Activated T-cell treated with anti-CD3 and anti-CD28 coated beads, Interleukin-2, amount 50 U/mL, for 4 hours (primary cell): Measurements from ENCODE around the gene GAL. TPM values are rescaled to one million over a fixed set of nuclear protein-coding genes. Genes with fewer than 3 reads are reported as not detected.

Experiments used
- ATAC-seq, 2 donors: fragments of 200-7000 bp; cut with Tn5 transposase; one replicate each; pipeline ENCODE4 v1.10.0; 2021
- DNase-seq: peaks from one replicate; pipeline ENCODE4 v3.0.0-alpha.2; 2020
- H3K27me3 Mint-ChIP-seq: one replicate; pipeline ENCODE4 v1.8.0; 2021; ENCODE audit warnings: low read depth, mixed read lengths
- H3K36me3 Mint-ChIP-seq: one replicate; pipeline ENCODE4 v1.8.0; 2022; ENCODE audit warnings: mixed read lengths; ENCODE audit not compliant: insufficient read depth
- H3K4me1 Mint-ChIP-seq: one replicate; pipeline ENCODE4 v1.8.0; 2021; ENCODE audit warnings: low read depth, mixed read lengths
- H3K4me3 Mint-ChIP-seq: one replicate; pipeline ENCODE4 v1.8.0; 2021; ENCODE audit warnings: mild to moderate bottlenecking, moderate library complexity, mixed read lengths
- H3K9me3 Mint-ChIP-seq: one replicate; pipeline ENCODE4 v1.8.0; 2021; ENCODE audit warnings: mixed read lengths
- total RNA-seq, 3 donors: library from RNA; stranded (reverse); gene quantifications; one replicate each; pipeline ENCODE4 v1.2.1, GENCODE V29; 2021

GAL gene
- total RNA-seq, 3 donors from 2014 or later, result 2.7 to 5.5 (median 3.6) TPM

- H3K36me3 Mint-ChIP-seq, result no peaks in the 10 kb centered on the region
- H3K27me3 Mint-ChIP-seq, result peaks cover 11% of the 10 kb centered on the region
- H3K4me3 Mint-ChIP-seq, result no peak overlapping the region
- DNase-seq (no peak), ATAC-seq (no peak)
- no peaks in the 10 kb centered on the region for H3K9me3 Mint-ChIP-seq
- H3K4me1 Mint-ChIP-seq, result no peaks in the 10 kb centered on the region
Observed at GRCh38 chr11:68664906-68665305, 19.4 kb upstream of the GAL start.

- H3K4me3 Mint-ChIP-seq, result no peak overlapping the region
- ATAC-seq, result no peak
- H3K27me3 Mint-ChIP-seq, result peaks cover 10% of the 10 kb centered on the region
- no peak for DNase-seq
- no peaks in the 10 kb centered on the region for H3K9me3 Mint-ChIP-seq
- no peaks in the 10 kb centered on the region for H3K4me1 Mint-ChIP-seq
- H3K36me3 Mint-ChIP-seq, result no peaks in the 10 kb centered on the region
Observed at GRCh38 chr11:68665436-68665835, 18.9 kb upstream of the GAL start.

- Mint-ChIP-seq H3K4me1 (no peaks in the 10 kb centered on the region), H3K4me3 (no peak overlapping the region), H3K9me3 (no peaks in the 10 kb centered on the region), H3K27me3 (peaks cover 7% of the 10 kb centered on the region), H3K36me3 (no peaks in the 10 kb centered on the region)
- DNase-seq (no peak), ATAC-seq (no peak)
Observed at GRCh38 chr11:68666849-68667248, 17.5 kb upstream of the GAL start.

GRCh38 chr11:68667511-68668500 lies 16.5 kb upstream of the GAL start:
- no peak for DNase-seq
- H3K4me1 Mint-ChIP-seq, result no peaks in the 10 kb centered on the region
- H3K27me3 Mint-ChIP-seq, result peaks cover 4% of the 10 kb centered on the region
- H3K36me3 Mint-ChIP-seq, result no peaks in the 10 kb centered on the region
- H3K9me3 Mint-ChIP-seq, result no peaks in the 10 kb centered on the region
- H3K4me3 Mint-ChIP-seq, result no peak overlapping the region
- no peak for ATAC-seq

- H3K4me3 Mint-ChIP-seq, result no peak overlapping the region
- DNase-seq (no peak), ATAC-seq (no peak)
- no peaks in the 10 kb centered on the region for H3K36me3 Mint-ChIP-seq
- H3K4me1 Mint-ChIP-seq, result no peaks in the 10 kb centered on the region
- H3K27me3 Mint-ChIP-seq, result peaks cover 2% of the 10 kb centered on the region
- H3K9me3 Mint-ChIP-seq, result no peaks in the 10 kb centered on the region
Observed at GRCh38 chr11:68669301-68670090, 14.8 kb upstream of the GAL start.

- no peaks in the 10 kb centered on the region for H3K9me3 Mint-ChIP-seq
- no peak overlapping the region for H3K4me3 Mint-ChIP-seq
- ATAC-seq (no peak), DNase-seq (no peak)
- no peaks in the 10 kb centered on the region for H3K4me1 Mint-ChIP-seq
- H3K36me3 Mint-ChIP-seq, result no peaks in the 10 kb centered on the region
- H3K27me3 Mint-ChIP-seq, result no peaks in the 10 kb centered on the region
Observed at GRCh38 chr11:68670208-68670992, 13.9 kb upstream of the GAL start.

- Mint-ChIP-seq H3K4me3 (no peak overlapping the region), H3K36me3 (no peaks in the 10 kb centered on the region), H3K9me3 (no peaks in the 10 kb centered on the region), H3K4me1 (no peaks in the 10 kb centered on the region), H3K27me3 (peaks cover 2% of the 10 kb centered on the region)
- ATAC-seq, result no peak
- no peak for DNase-seq
Observed at GRCh38 chr11:68673306-68673945, 10.9 kb upstream of the GAL start.

GRCh38 chr11:68673991-68674390 lies 10.4 kb upstream of the GAL start:
- Mint-ChIP-seq H3K4me3 (no peak overlapping the region), H3K36me3 (no peaks in the 10 kb centered on the region), H3K4me1 (no peaks in the 10 kb centered on the region), H3K9me3 (no peaks in the 10 kb centered on the region), H3K27me3 (peaks cover 2% of the 10 kb centered on the region)
- no peak for DNase-seq
- no peak for ATAC-seq

- peaks cover 2% of the 10 kb centered on the region for H3K27me3 Mint-ChIP-seq
- no peak overlapping the region for H3K4me3 Mint-ChIP-seq
- DNase-seq (no peak), ATAC-seq (no peak)
- H3K36me3 Mint-ChIP-seq, result no peaks in the 10 kb centered on the region
- H3K4me1 Mint-ChIP-seq, result no peaks in the 10 kb centered on the region
- no peaks in the 10 kb centered on the region for H3K9me3 Mint-ChIP-seq
Observed at GRCh38 chr11:68674461-68674860, 9.9 kb upstream of the GAL start.

GRCh38 chr11:68677432-68677831 lies 6.9 kb upstream of the GAL start:
- ATAC-seq (no peak), DNase-seq (no peak)
- Mint-ChIP-seq H3K36me3 (no peaks in the 10 kb centered on the region), H3K9me3 (no peaks in the 10 kb centered on the region), H3K27me3 (peaks cover 11% of the 10 kb centered on the region), H3K4me1 (no peaks in the 10 kb centered on the region), H3K4me3 (no peak overlapping the region)

- DNase-seq (no peak), ATAC-seq (no peak)
- Mint-ChIP-seq H3K27me3 (peaks cover 17% of the 10 kb centered on the region), H3K4me3 (no peak overlapping the region), H3K36me3 (no peaks in the 10 kb centered on the region), H3K9me3 (no peaks in the 10 kb centered on the region), H3K4me1 (peaks cover 3% of the 10 kb centered on the region)
Observed at GRCh38 chr11:68678031-68678441, 6.3 kb upstream of the GAL start.

GRCh38 chr11:68680541-68681231 lies 3.7 kb upstream of the GAL start:
- Mint-ChIP-seq H3K4me1 (peaks cover 3% of the 10 kb centered on the region), H3K27me3 (peaks cover 33% of the 10 kb centered on the region), H3K36me3 (no peaks in the 10 kb centered on the region), H3K4me3 (no peak overlapping the region), H3K9me3 (no peaks in the 10 kb centered on the region)
- DNase-seq (no peak), ATAC-seq (no peak)

- DNase-seq (no peak), ATAC-seq (no peak)
- peaks cover 48% of the 10 kb centered on the region for H3K27me3 Mint-ChIP-seq
- no peaks in the 10 kb centered on the region for H3K9me3 Mint-ChIP-seq
- H3K36me3 Mint-ChIP-seq, result no peaks in the 10 kb centered on the region
- no peak overlapping the region for H3K4me3 Mint-ChIP-seq
- peaks cover 3% of the 10 kb centered on the region for H3K4me1 Mint-ChIP-seq
Observed at GRCh38 chr11:68682531-68682961, 1.8 kb upstream of the GAL start.
